ENCODE measurements around the gene CCKAR. TPM values are rescaled to one million over a fixed set of nuclear protein-coding genes. Genes with fewer than 3 reads are reported as not detected.

Gene CCKAR
- polyA plus RNA-seq, 3 donors: not detected

DNA sequence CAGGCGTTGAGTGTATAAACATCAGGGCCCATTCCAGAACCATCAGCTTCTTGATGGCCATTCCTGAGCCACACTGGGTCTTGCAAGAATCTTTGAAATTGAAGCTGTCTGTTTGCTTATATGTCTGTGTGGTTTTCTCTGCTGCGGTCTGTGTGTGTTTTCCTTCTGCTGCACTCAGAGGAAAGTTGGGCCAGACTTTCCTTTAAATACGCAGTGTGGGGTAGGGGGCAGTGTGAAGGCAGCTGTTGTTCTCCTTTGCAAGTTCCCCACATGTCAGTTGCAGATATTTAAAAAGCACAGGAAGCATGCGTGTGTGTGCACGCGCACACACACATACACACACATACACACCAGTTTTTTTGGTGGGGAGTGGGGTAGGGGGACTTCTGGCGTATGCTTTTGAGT is 32.1 kb downstream of the CCKAR start:
- Histone ChIP-seq H3K9me3 (replicated peaks in 1 of 2; ENCODE audit: control insufficient read depth in 1 of 2, insufficient read depth in 1 of 2, low read length in 2 of 2) (no peaks in the 10 kb centered on the region), H3K27me3 (ENCODE audit: control insufficient read depth in 2 of 2, insufficient read depth in 2 of 2, low read length in 2 of 2) (no peaks in the 10 kb centered on the region), H3K27ac (ENCODE audit: low read depth in 1 of 2, low read length in 2 of 2) (no peak overlapping the region), H3K4me3 (replicated peaks in 1 of 3; ENCODE audit: low read depth in 2 of 3, low read length in 3 of 3) (no peak overlapping the region), H3K4me2 (replicated peaks; ENCODE audit: extremely low read depth, low read length, poor library complexity, severe bottlenecking) (no peak overlapping the region), H3K79me2 (ENCODE audit: insufficient read depth, low read length) (no peaks in the 10 kb centered on the region), H2AFZ (ENCODE audit: insufficient read depth, low read depth, low read length, poor library complexity, severe bottlenecking) (no peak overlapping the region), H3K36me3 (replicated peaks in 1 of 2; ENCODE audit: control insufficient read depth in 1 of 2, insufficient read depth in 2 of 2, low read length in 2 of 2) (no peaks in the 10 kb centered on the region), H4K20me1 (ENCODE audit: insufficient read depth, low read length) (no peaks in the 10 kb centered on the region), H3K9ac (ENCODE audit: insufficient read depth, low read length, poor library complexity, severe bottlenecking) (no peak overlapping the region), H3K4me1 (ENCODE audit: control insufficient read depth in 1 of 2, insufficient read depth in 2 of 2, low read length in 2 of 2) (no peaks in the 10 kb centered on the region)
- intact Hi-C loops (cut with micrococcal nuclease): loop anchor here (10.0 kb wide), 1 partner anchor 557 kb away; no protein-coding TSS in a partner anchor
- DNase-seq: no peak
- H3K4me3 Mint-ChIP-seq: no peak overlapping the region
- WGBS (ENCODE audit: insufficient coverage): 0% methylated on average over 1 of the region's 7 CpGs
- TF ChIP-seq CTCF (IDR thresholded peaks at IDR 0.05): no peak
- peaks cover 12% of the 10 kb centered on the region for H3K4me1 Mint-ChIP-seq
- peaks cover 0 to 7% (median 2%) of the 10 kb centered on the region in 7 donors for H3K9me3 Mint-ChIP-seq
- H3K27me3 Mint-ChIP-seq (ENCODE audit: low read depth in 3 of 3): peaks cover 2% of the 10 kb centered on the region in 3 donors
- no peak overlapping the region for H3K27ac Mint-ChIP-seq
- no peaks in the 10 kb centered on the region for H3K36me3 Mint-ChIP-seq

DNA sequence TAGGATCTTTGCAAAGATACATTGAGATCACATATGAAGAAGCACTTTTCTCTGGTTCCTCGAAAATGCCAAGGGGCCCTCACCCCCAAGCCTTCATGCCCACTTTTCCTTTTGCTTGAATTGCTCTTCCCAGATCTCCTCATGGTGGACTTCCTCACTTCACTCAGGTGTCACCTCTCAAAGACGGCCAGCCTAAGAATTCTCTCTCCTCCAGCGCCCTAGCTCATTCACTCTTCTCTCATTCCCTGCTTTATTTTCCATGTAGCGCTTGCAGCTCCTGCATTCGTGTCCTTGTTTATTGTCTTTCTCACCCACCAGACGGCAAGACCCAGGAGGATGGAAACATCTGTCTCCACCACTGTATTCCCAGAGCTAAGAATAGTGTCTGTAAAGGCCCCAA is 32.9 kb downstream of the CCKAR start:
- Mint-ChIP-seq H3K4me1 (peaks cover 12% of the 10 kb centered on the region), H3K36me3 (no peaks in the 10 kb centered on the region), H3K27ac (peak overlapping the region in 2 of 7 donors; percentile 3 to 6), H3K4me3 (no peak overlapping the region), H3K27me3 (ENCODE audit: low read depth in 3 of 3) (peaks cover 2% of the 10 kb centered on the region in 3 donors), H3K9me3 (peaks cover 0 to 7% (median 2%) of the 10 kb centered on the region in 7 donors)
- Histone ChIP-seq H2AFZ (ENCODE audit: insufficient read depth, low read depth, low read length, poor library complexity, severe bottlenecking) (no peak overlapping the region), H3K79me2 (ENCODE audit: insufficient read depth, low read length) (no peaks in the 10 kb centered on the region), H4K20me1 (ENCODE audit: insufficient read depth, low read length) (no peaks in the 10 kb centered on the region), H3K27ac (ENCODE audit: low read depth in 1 of 2, low read length in 2 of 2) (no peak overlapping the region), H3K27me3 (ENCODE audit: control insufficient read depth in 2 of 2, insufficient read depth in 2 of 2, low read length in 2 of 2) (no peaks in the 10 kb centered on the region), H3K9me3 (replicated peaks in 1 of 2; ENCODE audit: control insufficient read depth in 1 of 2, insufficient read depth in 1 of 2, low read length in 2 of 2) (no peaks in the 10 kb centered on the region), H3K4me1 (ENCODE audit: control insufficient read depth in 1 of 2, insufficient read depth in 2 of 2, low read length in 2 of 2) (no peaks in the 10 kb centered on the region), H3K4me3 (replicated peaks in 1 of 3; ENCODE audit: low read depth in 2 of 3, low read length in 3 of 3) (no peak overlapping the region), H3K36me3 (replicated peaks in 1 of 2; ENCODE audit: control insufficient read depth in 1 of 2, insufficient read depth in 2 of 2, low read length in 2 of 2) (no peaks in the 10 kb centered on the region), H3K4me2 (replicated peaks; ENCODE audit: extremely low read depth, low read length, poor library complexity, severe bottlenecking) (no peak overlapping the region), H3K9ac (ENCODE audit: insufficient read depth, low read length, poor library complexity, severe bottlenecking) (no peak overlapping the region)
- no peak for TF ChIP-seq CTCF (IDR thresholded peaks at IDR 0.05)
- WGBS (ENCODE audit: insufficient coverage): 78% methylated on average over 3 of the region's 6 CpGs
- intact Hi-C loops (cut with micrococcal nuclease): loop anchor here (10.0 kb wide), 1 partner anchor 557 kb away; no protein-coding TSS in a partner anchor
- DNase-seq: no peak

All from CD14-positive monocyte (primary cell).